MCF 10A (cell line): ENCODE data around the gene FURIN. TPM values are rescaled to one million over a fixed set of nuclear protein-coding genes. Genes with fewer than 3 reads are reported as not detected.
"Not testable (repeated sequence)": the region's sequence is repeated elsewhere in the genome, so short reads cannot be mapped to it uniquely, and the experiment has no call there.

Experiments used
- BruUV-seq: library from RNA; stranded (reverse); fragments of 400-500 nt; replicated peaks from 2 replicates; lab custom pipeline; 2021; lab: Mats Ljungman, UMichigan
- CTCF ChIA-PET: fragments of 300-600 bp; sonication (Branson Sonifier 250); formaldehyde crosslinking; extraction: SDS; loops from one replicate; lab custom pipeline; 2021; ENCODE audit warnings: antibody characterized with exemption, inconsistent platforms; lab: Yijun Ruan, JAX
- POLR2A ChIA-PET: fragments of 300-600, 350-650 bp; sonication (Branson Sonifier 250); formaldehyde crosslinking; extraction: SDS; loops from one replicate; lab custom pipeline; 2020; ENCODE audit warnings: antibody characterized with exemption, inconsistent platforms; lab: Yijun Ruan, JAX
- DNase-seq: peaks from one replicate; pipeline ENCODE4 v3.0.0-alpha.2; 2018; ENCODE audit not compliant: unreplicated experiment
- H3K27ac Mint-ChIP-seq: one replicate; pipeline ENCODE4 v1.8.0; 2022; ENCODE audit warnings: mild to moderate bottlenecking, low read depth, mixed read lengths; ENCODE audit not compliant: unreplicated experiment
- H3K27me3 Mint-ChIP-seq: one replicate; pipeline ENCODE4 v1.8.0; 2022; ENCODE audit warnings: mixed read lengths; ENCODE audit not compliant: insufficient read depth, unreplicated experiment
- H3K36me3 Mint-ChIP-seq: one replicate; pipeline ENCODE4 v1.8.0; 2022; ENCODE audit warnings: mild to moderate bottlenecking, moderate library complexity, mixed read lengths; ENCODE audit not compliant: insufficient read depth, unreplicated experiment
- H3K4me1 Mint-ChIP-seq: one replicate; pipeline ENCODE4 v1.8.0; 2022; ENCODE audit warnings: mixed read lengths; ENCODE audit not compliant: insufficient read depth, unreplicated experiment
- H3K4me3 Mint-ChIP-seq: one replicate; pipeline ENCODE4 v1.8.0; 2022; ENCODE audit warnings: mild to moderate bottlenecking, moderate library complexity, mixed read lengths; ENCODE audit not compliant: unreplicated experiment
- H3K9me3 Mint-ChIP-seq: one replicate; pipeline ENCODE4 v1.8.0; 2022; ENCODE audit warnings: mixed read lengths; ENCODE audit not compliant: unreplicated experiment
- CTCF ChIP-seq: fragments of 200-600 bp; IDR thresholded peaks from one replicate; pipeline ENCODE4 v1.8.0; 2022; ENCODE audit warnings: antibody characterized with exemption, mild to moderate bottlenecking; ENCODE audit not compliant: unreplicated experiment
- intact Hi-C: fragments of 100-400 bp; cut with micrococcal nuclease; formaldehyde crosslinking; loops from 2 replicates; pipeline ENCODE4 v1.14.1; 2022
- total RNA-seq: library from RNA; stranded (reverse); gene quantifications from 2 replicates; pipeline ENCODE4 v1.2.3, GENCODE V29; 2022

FURIN gene
- total RNA-seq, 1 experiment from 2014 or later = 48.8 TPM

DNA sequence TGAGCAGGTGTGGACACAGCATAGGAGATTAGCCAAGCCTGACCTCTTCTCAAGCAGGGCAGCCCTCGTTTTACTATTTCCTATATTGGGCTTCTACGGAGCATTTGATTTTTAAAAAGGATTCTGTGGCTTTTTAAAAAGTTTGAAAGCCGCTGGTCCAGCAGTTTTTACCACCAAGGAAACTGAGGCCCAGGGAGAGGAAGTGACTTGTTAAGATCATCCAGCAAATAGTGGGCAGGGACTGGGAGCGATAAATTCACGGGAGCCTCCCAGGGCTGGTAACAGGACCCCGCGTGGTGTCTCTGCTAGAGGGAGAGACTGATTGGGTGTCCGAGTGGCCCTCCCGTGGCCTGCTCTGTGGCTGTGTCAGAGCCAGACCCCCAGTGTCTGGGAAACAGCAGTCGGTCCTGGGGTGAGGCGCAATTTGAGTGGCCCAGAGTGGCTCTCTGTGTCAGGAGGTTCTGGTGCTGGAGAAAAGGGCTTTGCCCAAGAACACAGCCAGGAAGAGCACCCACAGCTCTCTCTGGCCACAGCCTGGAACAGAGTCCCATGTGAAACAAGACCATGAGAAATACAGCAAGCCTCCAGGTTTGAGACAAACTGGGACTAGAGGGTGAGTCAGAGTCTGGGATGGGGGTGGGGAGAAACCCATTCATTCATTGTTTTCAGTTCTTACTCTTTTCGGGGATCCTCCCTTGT is 4.2 kb downstream of the FURIN start:
- peak overlapping the region; percentile 79 for H3K4me3 Mint-ChIP-seq
- peaks cover 22% of the 10 kb centered on the region for H3K36me3 Mint-ChIP-seq
- intact Hi-C loops = loop anchor here (5.0 kb wide), 1 partner anchor 225 kb away; no protein-coding TSS in a partner anchor
- CTCF ChIA-PET = interaction anchor here (0.6 to 2.2 kb wide), 3 partner anchors 13 to 1122 kb away, joined by 3 to 7 read pairs (median 4); partner anchors contain the start of genes HDDC3 and MESP1
- H3K9me3 Mint-ChIP-seq = no peaks in the 10 kb centered on the region
- peak overlapping the region; percentile 42 for H3K27ac Mint-ChIP-seq
- POLR2A ChIA-PET = interaction anchor here (0.5 to 1.5 kb wide), 5 partner anchors 31 to 552 kb away, joined by 3 to 4 read pairs (median 3); no protein-coding TSS in a partner anchor
- no peaks in the 10 kb centered on the region for H3K27me3 Mint-ChIP-seq
- DNase-seq = peak; percentile 86
- H3K4me1 Mint-ChIP-seq = peaks cover 26% of the 10 kb centered on the region
- BruUV-seq = TSS peak; percentile 35
- TF ChIP-seq CTCF = no peak

GRCh38 chr15:90873488-90873997 is 5.2 kb downstream of the FURIN start:
- Mint-ChIP-seq H3K36me3 (peaks cover 31% of the 10 kb centered on the region), H3K9me3 (no peaks in the 10 kb centered on the region), H3K4me1 (peaks cover 20% of the 10 kb centered on the region), H3K27me3 (no peaks in the 10 kb centered on the region), H3K27ac (no peak overlapping the region), H3K4me3 (peak overlapping the region; percentile 28)
- ChIA-PET CTCF (interaction anchor here (0.6 to 2.2 kb wide), 8 partner anchors 12 to 1123 kb away, joined by 3 to 7 read pairs (median 4); partner anchors contain the start of genes HDDC3 and MESP1), POLR2A (interaction anchor here (0.7 to 1.5 kb wide), 9 partner anchors 10 to 343 kb away, joined by 3 to 5 read pairs (median 3); partner anchors contain the start of gene BLM)
- intact Hi-C loops = loop anchor here (5.0 kb wide), 1 partner anchor 226 kb away; no protein-coding TSS in a partner anchor
- TF ChIP-seq CTCF = no peak
- no peak for DNase-seq
- no TSS peak for BruUV-seq

DNA sequence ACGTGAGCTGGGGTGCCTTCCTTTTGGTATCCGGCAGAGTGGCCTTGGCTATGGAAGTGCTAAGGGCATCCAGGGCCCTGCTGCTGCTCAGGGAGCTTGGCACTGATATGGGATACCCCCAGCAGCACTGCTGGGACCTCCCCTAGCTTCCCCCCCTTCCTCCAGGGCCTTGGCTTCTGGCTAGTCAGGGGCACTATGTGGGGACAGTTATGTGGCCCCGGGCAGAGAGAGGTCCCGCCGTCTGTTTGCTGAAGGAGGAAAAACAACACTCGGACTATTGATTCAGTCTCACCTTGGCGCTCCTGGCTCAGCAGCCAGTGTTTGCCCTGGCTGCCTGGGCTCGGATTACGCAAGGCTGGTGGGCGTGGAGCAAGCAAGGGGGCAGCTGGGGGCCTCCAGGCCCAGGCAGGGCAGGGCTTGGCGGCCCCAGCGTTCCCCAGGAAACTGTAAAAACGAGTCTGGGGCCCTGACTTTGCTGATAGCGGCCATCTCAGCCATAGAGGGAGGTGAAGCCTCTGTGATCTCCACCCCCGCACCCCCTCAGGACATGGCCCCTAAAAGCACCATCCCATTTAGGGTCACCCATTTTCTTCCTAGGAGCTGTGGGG is 5.7 kb downstream of the FURIN start:
- DNase-seq = peak; percentile 23
- TF ChIP-seq CTCF = no peak
- peaks cover 14% of the 10 kb centered on the region for H3K4me1 Mint-ChIP-seq
- no peaks in the 10 kb centered on the region for H3K9me3 Mint-ChIP-seq
- ChIA-PET POLR2A (interaction anchor here (0.5 to 1.5 kb wide), 7 partner anchors 10 to 344 kb away, joined by 3 to 5 read pairs (median 3); partner anchors contain the start of gene BLM), CTCF (interaction anchor here (0.6 to 2.2 kb wide), 7 partner anchors 11 to 226 kb away, joined by 3 to 7 read pairs (median 4); partner anchors contain the start of gene HDDC3)
- no TSS peak for BruUV-seq
- H3K36me3 Mint-ChIP-seq = peaks cover 36% of the 10 kb centered on the region
- H3K27me3 Mint-ChIP-seq = no peaks in the 10 kb centered on the region
- H3K27ac Mint-ChIP-seq = no peak overlapping the region
- H3K4me3 Mint-ChIP-seq = peak overlapping the region; percentile 28
- intact Hi-C loops = loop anchor here (5.0 kb wide), 1 partner anchor 227 kb away; no protein-coding TSS in a partner anchor

DNA sequence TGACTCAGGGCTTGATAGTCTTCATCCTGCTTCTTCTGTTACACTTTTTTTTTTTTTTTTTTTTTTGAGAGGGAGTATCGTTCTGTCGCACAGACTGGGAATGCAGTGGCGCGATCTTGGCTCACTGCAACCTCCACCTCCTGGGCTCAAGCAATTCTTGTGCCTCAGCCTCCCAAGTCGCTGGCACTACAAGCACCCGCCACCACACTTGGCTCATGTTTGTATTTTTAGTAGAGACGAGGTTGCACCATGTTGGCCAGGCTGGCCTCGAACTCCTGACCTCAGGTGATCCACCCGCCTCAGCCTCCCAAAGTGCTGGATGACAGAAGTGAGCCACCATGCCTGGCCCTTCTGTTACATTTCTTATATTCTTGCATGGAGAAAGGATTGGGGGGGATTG is 6.6 kb downstream of the FURIN start:
- H3K27ac Mint-ChIP-seq, DNase-seq, H3K4me3 Mint-ChIP-seq, BruUV-seq, POLR2A ChIA-PET, H3K9me3 Mint-ChIP-seq, H3K4me1 Mint-ChIP-seq, H3K27me3 Mint-ChIP-seq: not testable (repeated sequence)
- CTCF ChIA-PET = interaction anchor here (1.5 to 2.2 kb wide), 2 partner anchors 10 to 58 kb away, joined by 5 to 7 read pairs; partner anchors contain the start of gene HDDC3
- peaks cover 44% of the 10 kb centered on the region for H3K36me3 Mint-ChIP-seq
- intact Hi-C loops = loop anchor here (5.0 kb wide), 1 partner anchor 228 kb away; no protein-coding TSS in a partner anchor
